ENCODE measurements around the gene FGF14. TPM values are rescaled to one million over a fixed set of nuclear protein-coding genes. Genes with fewer than 3 reads are reported as not detected.

Gene FGF14
- total RNA-seq = not detected in 2 replicates
- total RNA-seq (2013) = not detected
- under 0.01 TPM in 1 of 2 replicates, not detected in the other for polyA plus RNA-seq
- not detected in 2 replicates for polyA minus RNA-seq

GRCh38 chr13:102401766-102402165, at the start of gene FGF14:
Gene FGF14 (minus strand): TSS chr13:102402048.
- peaks cover 55% of the 10 kb centered on the region for H3K27me3 Mint-ChIP-seq
- intact Hi-C loops (cut with micrococcal nuclease) = no loop called here
- no peak within 1 kb of the TSS for H3K27ac Mint-ChIP-seq
- peak within 1 kb of the TSS; percentile 63 for H2AFZ ChIP-seq (ENCODE audit: insufficient read depth, low read depth, low read length, poor library complexity, severe bottlenecking)
- DNase-seq (no peak), ATAC-seq (ENCODE audit: low read depth) (no peak)
- ChIA-PET CTCF (no interaction called here), POLR2A (no interaction called here)
- no peak within 1 kb of the TSS for H3K27ac ChIP-seq (ENCODE audit: low read length in 2 of 2)
- H3K4me1 Mint-ChIP-seq = peaks cover 29% of the 10 kb centered on the region
- no peaks in the 10 kb centered on the region for H4K20me1 ChIP-seq (ENCODE audit: control insufficient read depth, insufficient read depth, low read length, poor library complexity, severe bottlenecking)
- H3K9me3 ChIP-seq (ENCODE audit: control extremely low read depth in 1 of 3, control insufficient read depth in 2 of 3, insufficient read depth in 1 of 3, low read length in 2 of 3) = peaks cover 0 to 14% (median 0%) of the 10 kb centered on the region in 3 donors
- TF ChIP-seq CTCF (IDR thresholded peaks at IDR 0.05) (no peak), EZH2 (IDR thresholded peaks at IDR 0.05; ENCODE audit: borderline replicate concordance, insufficient read depth, low read depth, low read length, poor library complexity, severe bottlenecking) (no peak)
- no peaks in the 10 kb centered on the region for H3K9me3 Mint-ChIP-seq (ENCODE audit: insufficient read depth)
- peak within 1 kb of the TSS; percentile 52 for H3K4me3 Mint-ChIP-seq
- peak within 1 kb of the TSS in 2 of 5 experiments; percentile 42 to 47 for H3K4me3 ChIP-seq (ENCODE audit: control extremely low read depth in 1 of 5, extremely low read depth in 1 of 5, insufficient read depth in 1 of 5, low read depth in 2 of 5, low read length in 4 of 5)
- peaks cover 30 to 32% of the 10 kb centered on the region in 2 donors for H3K4me1 ChIP-seq (ENCODE audit: control insufficient read depth in 2 of 2, insufficient read depth in 2 of 2, low read length in 2 of 2)
- H3K79me2 ChIP-seq (ENCODE audit: control insufficient read depth, insufficient read depth, low read length) = no peaks in the 10 kb centered on the region
- peak within 1 kb of the TSS; percentile 47 for H3K9ac ChIP-seq (ENCODE audit: low read length)
- peak within 1 kb of the TSS; percentile 73 for H3K4me2 ChIP-seq (replicated peaks; ENCODE audit: low read depth, low read length, poor library complexity, severe bottlenecking)
- H3K36me3 ChIP-seq (replicated peaks in 1 of 2; ENCODE audit: control extremely low read depth in 1 of 2, control insufficient read depth in 1 of 2, extremely low read depth in 1 of 2, insufficient read depth in 2 of 2, low read length in 1 of 2) = no peaks in the 10 kb centered on the region
- no CpG with 5 or more reads among the region's 6 CpGs for WGBS (ENCODE audit: insufficient coverage)
- peaks cover 0 to 42% (median 29%) of the 10 kb centered on the region in 4 experiments for H3K27me3 ChIP-seq (replicated peaks in 1 of 4; ENCODE audit: control extremely low read depth in 1 of 4, control insufficient read depth in 3 of 4, insufficient read depth in 4 of 4, low read length in 3 of 4)

- Mint-ChIP-seq H3K27ac (no peak overlapping the region), H3K9me3 (ENCODE audit: insufficient read depth) (peaks cover 12% of the 10 kb centered on the region), H3K27me3 (peaks cover 13% of the 10 kb centered on the region), H3K4me3 (no peak overlapping the region), H3K4me1 (no peaks in the 10 kb centered on the region)
- H3K27me3 ChIP-seq (replicated peaks in 1 of 4; ENCODE audit: control extremely low read depth in 1 of 4, control insufficient read depth in 3 of 4, insufficient read depth in 4 of 4, low read length in 3 of 4) = peaks cover 0 to 7% (median 0%) of the 10 kb centered on the region in 4 experiments
- WGBS (ENCODE audit: insufficient coverage) = 77% methylated on average over 1 of the region's 1 CpG
- H4K20me1 ChIP-seq (ENCODE audit: control insufficient read depth, insufficient read depth, low read length, poor library complexity, severe bottlenecking) = no peaks in the 10 kb centered on the region
- H3K79me2 ChIP-seq (ENCODE audit: control insufficient read depth, insufficient read depth, low read length) = no peaks in the 10 kb centered on the region
- H3K4me3 ChIP-seq (ENCODE audit: control extremely low read depth in 1 of 5, extremely low read depth in 1 of 5, insufficient read depth in 1 of 5, low read depth in 2 of 5, low read length in 4 of 5) = no peak overlapping the region
- H3K4me2 ChIP-seq (replicated peaks; ENCODE audit: low read depth, low read length, poor library complexity, severe bottlenecking) = no peak overlapping the region
- H3K27ac ChIP-seq (ENCODE audit: low read length in 2 of 2) = no peak overlapping the region
- H2AFZ ChIP-seq (ENCODE audit: insufficient read depth, low read depth, low read length, poor library complexity, severe bottlenecking) = no peak overlapping the region
- ATAC-seq (ENCODE audit: low read depth) (no peak), DNase-seq (no peak)
- TF ChIP-seq EZH2 (IDR thresholded peaks at IDR 0.05; ENCODE audit: borderline replicate concordance, insufficient read depth, low read depth, low read length, poor library complexity, severe bottlenecking) (no peak), CTCF (IDR thresholded peaks at IDR 0.05) (no peak)
- ChIA-PET POLR2A (no interaction called here), CTCF (no interaction called here)
- H3K9me3 ChIP-seq (ENCODE audit: control extremely low read depth in 1 of 3, control insufficient read depth in 2 of 3, insufficient read depth in 1 of 3, low read length in 2 of 3) = no peaks in the 10 kb centered on the region
- intact Hi-C loops (cut with micrococcal nuclease) = no loop called here
- H3K4me1 ChIP-seq (ENCODE audit: control insufficient read depth in 2 of 2, insufficient read depth in 2 of 2, low read length in 2 of 2) = no peaks in the 10 kb centered on the region
- H3K9ac ChIP-seq (ENCODE audit: low read length) = no peak overlapping the region
- no peaks in the 10 kb centered on the region for H3K36me3 ChIP-seq (replicated peaks in 1 of 2; ENCODE audit: control extremely low read depth in 1 of 2, control insufficient read depth in 1 of 2, extremely low read depth in 1 of 2, insufficient read depth in 2 of 2, low read length in 1 of 2)
These were observed 41.4 kb upstream of the FGF14 start for GRCh38 chr13:102443249-102443648.

Measured in B cell (primary cell).